Measurements from ENCODE around the gene CALN1.
A peak's percentile ranks its signal among the peaks of the same experiment; 100 is the strongest.
"Not testable (repeated sequence)": the region's sequence is repeated elsewhere in the genome, so short reads cannot be mapped to it uniquely, and the experiment has no call there.

The CALN1 gene

GRCh38 chr7:72265071-72265904 is 146.8 kb downstream of the CALN1 start:
- DNase-seq, result no peak

- DNase-seq, result no peak
These were observed 151.7 kb downstream of the CALN1 start for GRCh38 chr7:72260406-72260805.

DNA sequence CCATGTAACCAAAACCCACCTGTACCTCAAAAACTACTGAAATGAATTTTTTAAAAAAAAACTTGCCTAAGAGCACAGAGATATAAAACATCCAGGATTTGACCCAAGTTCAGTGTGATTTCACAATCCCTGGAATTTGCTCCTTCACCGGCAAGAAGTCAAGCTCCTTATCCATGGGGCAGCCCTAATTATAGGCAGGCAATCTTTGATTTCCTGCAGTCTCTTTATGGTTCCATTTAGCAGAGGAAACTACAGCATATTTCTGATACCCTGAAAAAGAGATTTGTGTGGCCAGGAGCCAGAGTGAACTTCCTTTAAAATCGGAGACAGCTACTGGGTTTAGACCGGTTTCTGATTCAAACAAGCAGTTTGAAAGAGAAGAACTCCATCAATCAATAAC is 154.1 kb downstream of the CALN1 start:
- no peak for DNase-seq

GRCh38 chr7:72254455-72254854 is 157.7 kb downstream of the CALN1 start:
- no peak for DNase-seq

- no peak for DNase-seq
These were observed 163.0 kb downstream of the CALN1 start for GRCh38 chr7:72249106-72249505.

DNA sequence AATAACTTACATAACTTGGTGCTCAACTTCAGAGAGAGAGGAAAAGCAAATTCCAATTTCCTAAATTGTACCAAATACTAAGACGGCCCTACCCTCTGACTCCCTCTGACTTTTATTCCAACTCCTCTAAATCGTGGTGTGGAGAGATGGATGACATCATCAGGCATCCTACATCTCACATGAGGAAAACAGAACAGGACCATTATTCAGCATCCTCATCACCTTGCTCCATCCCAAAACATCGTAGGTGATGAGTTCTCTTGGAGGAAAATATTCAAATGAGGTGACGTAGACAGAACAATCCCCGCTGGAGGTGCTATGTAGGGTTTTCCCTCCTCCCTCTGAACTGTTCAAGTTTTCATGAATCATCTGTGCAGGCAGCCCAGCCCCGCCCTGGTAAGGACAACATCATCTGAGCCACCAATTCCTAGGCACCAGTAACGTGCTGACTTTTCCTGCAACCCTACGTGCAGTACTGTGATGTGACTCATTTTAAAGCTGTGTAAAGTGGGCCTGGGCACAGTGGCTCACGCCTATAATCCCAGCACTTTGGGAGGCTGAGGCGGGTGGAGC is 167.2 kb downstream of the CALN1 start:
- DNase-seq, result no peak

- no peak for DNase-seq
These were observed 168.8 kb downstream of the CALN1 start for GRCh38 chr7:72243329-72243728.

GRCh38 chr7:72235351-72235750 is 176.8 kb downstream of the CALN1 start:
- DNase-seq, result no peak

- DNase-seq, result no peak
These were observed 178.1 kb downstream of the CALN1 start for GRCh38 chr7:72234086-72234485.

DNA sequence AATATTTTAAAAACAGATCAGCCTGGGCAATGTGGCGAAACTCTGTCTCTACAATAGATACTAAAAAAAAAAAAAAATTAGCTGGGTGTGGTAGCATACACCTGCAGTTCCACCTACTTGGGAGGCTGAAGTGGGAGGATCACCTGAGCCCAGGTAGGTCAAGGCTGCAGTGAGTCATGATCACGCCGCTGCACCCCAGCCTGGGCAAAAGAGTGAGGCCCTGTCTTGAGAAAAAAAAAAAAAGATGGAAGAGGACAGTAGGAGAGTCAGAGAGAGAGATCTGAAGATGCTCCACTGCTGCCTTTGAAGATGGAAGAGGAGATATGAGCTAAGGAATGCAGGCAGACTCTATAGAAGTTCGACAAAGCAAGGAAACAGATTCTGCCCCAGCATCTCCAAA is 181.9 kb downstream of the CALN1 start:
- DNase-seq, result no peak

DNA sequence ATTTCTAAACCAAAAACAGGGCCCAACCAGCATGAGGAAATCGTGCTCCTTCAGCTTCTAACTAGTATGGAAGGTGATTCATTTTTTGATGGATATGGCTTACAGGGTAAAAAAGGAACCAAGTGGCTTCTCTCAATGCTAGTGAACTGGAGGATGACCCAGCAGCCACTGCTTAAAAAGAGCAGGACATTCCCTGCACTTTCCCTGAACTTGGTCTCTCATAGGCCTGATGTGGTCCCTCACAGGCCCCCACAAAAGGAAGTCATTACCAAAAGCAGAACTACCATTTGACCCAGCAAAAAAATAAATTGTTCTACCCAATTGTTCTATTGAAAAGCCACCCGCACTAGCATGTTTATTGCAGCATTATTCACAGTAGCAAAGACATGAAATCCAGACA is 188.8 kb downstream of the CALN1 start:
- DNase-seq, result no peak

GRCh38 chr7:72222136-72222535 is 190.0 kb downstream of the CALN1 start:
- no peak for DNase-seq

GRCh38 chr7:72219500-72219899 is 192.6 kb downstream of the CALN1 start:
- no peak for DNase-seq

DNA sequence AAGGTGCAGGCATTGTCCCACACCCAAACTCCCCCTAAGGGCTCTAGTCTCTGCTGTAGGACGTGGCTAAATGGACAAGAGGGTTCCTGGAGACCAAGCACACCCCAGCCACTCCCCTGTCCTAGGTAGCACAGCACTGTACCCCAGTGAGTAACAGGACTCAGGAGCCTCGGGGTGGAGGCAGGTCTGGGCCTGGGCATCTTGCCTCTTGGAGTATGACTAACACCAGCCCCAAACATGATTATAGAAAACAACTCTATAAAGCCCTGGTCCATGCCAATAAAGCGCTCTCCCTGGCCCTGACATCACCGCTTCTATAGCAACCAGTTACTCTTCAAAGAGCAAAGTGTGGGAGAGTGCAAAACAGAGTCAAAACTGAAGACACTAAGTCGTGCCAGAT is 195.0 kb downstream of the CALN1 start:
- DNase-seq, result no peak

DNA sequence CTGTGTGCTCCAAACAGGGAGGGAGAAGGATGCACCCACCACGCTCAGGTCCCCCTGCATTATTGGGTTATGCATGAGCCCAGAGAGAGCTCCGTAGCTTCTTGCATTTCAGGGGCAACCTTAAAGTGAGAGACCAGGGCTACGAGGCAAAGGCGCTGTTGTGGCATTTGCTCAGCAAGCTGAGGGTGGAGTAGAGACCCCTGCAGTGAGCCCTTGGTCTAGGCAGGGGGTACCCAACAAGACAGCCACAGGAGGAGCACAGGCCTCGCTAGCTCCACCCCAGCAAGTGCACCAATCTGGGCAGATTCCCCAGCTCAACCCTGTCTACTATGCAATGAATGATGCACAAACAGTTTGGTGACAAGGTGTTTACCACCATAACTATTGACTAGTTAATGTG is 198.4 kb downstream of the CALN1 start:
- no peak for DNase-seq

- DNase-seq, result no peak
These were observed 199.1 kb downstream of the CALN1 start for GRCh38 chr7:72213081-72213480.

- DNase-seq, result no peak
These were observed 201.0 kb downstream of the CALN1 start for GRCh38 chr7:72211175-72211574.

GRCh38 chr7:72209006-72209405 is 203.1 kb downstream of the CALN1 start:
- not testable (repeated sequence) for DNase-seq

DNA sequence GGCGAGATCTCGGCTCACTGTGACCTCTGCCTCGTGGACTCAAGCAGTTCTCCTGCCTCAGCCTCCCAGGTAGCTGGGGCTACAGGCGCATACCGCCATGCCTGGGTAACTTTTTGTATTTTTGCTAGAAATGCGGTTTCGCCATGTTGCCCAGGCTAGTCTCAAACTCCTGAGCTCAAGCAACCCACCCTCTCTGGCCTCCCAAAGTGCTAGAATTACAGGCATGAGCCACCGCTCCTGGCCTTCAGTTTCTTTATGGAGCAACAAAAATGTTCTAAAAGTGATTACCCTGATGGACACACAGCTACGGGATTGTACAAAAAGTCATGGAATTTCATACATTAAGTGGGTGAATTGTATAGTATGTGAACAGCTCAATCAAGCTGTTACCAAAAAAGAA is 216.0 kb downstream of the CALN1 start:
- no peak for DNase-seq

- no peak for DNase-seq
These were observed 221.2 kb downstream of the CALN1 start for GRCh38 chr7:72190919-72191318.

- DNase-seq, result no peak
These were observed 222.0 kb downstream of the CALN1 start for GRCh38 chr7:72190146-72190545.

DNA sequence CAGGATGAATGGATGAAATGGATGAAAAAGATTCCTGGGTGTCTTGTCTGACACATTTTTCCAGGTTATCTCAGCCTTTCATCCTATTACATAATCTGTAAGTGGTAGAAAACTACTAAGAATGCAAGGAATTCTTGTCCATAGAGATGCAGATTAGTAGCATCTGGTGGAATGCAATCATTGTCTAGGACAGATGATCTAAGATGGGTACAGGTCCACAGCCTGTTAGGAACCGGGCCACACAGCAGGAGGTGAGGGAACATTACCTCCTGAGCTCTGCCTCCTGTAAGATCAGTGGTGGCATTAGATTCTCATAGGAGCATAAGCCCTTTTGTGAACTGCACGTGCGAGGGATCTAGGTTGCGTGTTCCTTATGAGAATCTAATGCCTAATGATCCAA is 225.0 kb downstream of the CALN1 start:
- DNase-seq, result no peak

DNA sequence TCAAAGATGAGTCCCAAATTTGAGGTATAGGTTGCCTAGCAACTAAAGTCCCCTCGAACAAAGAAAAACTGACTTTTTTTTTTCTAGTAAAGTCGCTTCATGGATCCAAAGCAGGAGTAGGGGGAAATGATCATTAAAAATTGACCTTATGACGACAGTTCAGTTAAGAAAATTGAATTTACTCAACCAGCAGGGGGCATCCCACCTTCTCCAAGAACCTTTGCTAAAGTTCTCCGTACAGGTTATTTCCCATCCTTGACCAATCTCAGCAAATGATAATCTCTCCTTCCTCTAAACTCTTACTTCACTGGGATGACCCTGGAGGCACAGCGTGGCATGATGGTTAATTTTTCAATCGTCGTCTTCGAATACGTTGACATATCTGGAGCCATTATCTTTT is 228.3 kb downstream of the CALN1 start:
- DNase-seq, result peak; percentile 1

- no peak for DNase-seq
These were observed 230.1 kb downstream of the CALN1 start for GRCh38 chr7:72182036-72182435.

- DNase-seq, result no peak
These were observed 235.3 kb downstream of the CALN1 start for GRCh38 chr7:72176875-72177274.
